Bronchial epithelial cell (primary cell): Measurements from ENCODE around the gene TJP2. TPM values are rescaled to one million over a fixed set of nuclear protein-coding genes. Genes with fewer than 3 reads are reported as not detected.

Source experiments
- DNase-seq: peaks from one replicate; pipeline ENCODE4 v3.0.0-alpha.2; 2010; ENCODE audit warnings: low read depth
- FAIRE-seq: peaks from 2 replicates; lab custom pipeline; 2011; peaks lifted over from hg19 to GRCh38; lab: Jason Lieb, UNC
- H3K27me3 ChIP-seq: 2 replicates; pipeline ENCODE4 v1.5.1; 2011; ENCODE audit warnings: low read length; ENCODE audit not compliant: control insufficient read depth, insufficient read depth
- H3K36me3 ChIP-seq: 2 replicates; pipeline ENCODE4 v1.5.1; 2011; ENCODE audit warnings: low read length; ENCODE audit not compliant: control insufficient read depth, insufficient read depth
- H3K4me3 ChIP-seq: 2 replicates; pipeline ENCODE4 v1.5.1; 2011; ENCODE audit warnings: mild to moderate bottlenecking, low read depth, low read length, control low read depth
- total RNA-seq: library from RNA; depleted of rRNA; stranded (reverse); fragments of >200 nt; gene quantifications from 2 replicates; pipeline ENCODE4 v1.2.1, GENCODE V29; 2014
- TF ChIP-seq, protein P1 (sequence below): IDR thresholded peaks from 2 replicates; pipeline ENCODE4 v1.5.1; 2011; ENCODE audit warnings: mild to moderate bottlenecking, moderate library complexity, low read length, control low read depth, inconsistent platforms; ENCODE audit not compliant: insufficient read depth, severe bottlenecking

Gene TJP2
- total RNA-seq, 1 donor from 2014 or later = 80.3 TPM

GRCh38 chr9:69213647-69214046 lies 39.6 kb downstream of the TJP2 start:
- H3K36me3 ChIP-seq = peaks cover 4% of the 10 kb centered on the region
- H3K4me3 ChIP-seq = no peak overlapping the region
- no peak for FAIRE-seq
- H3K27me3 ChIP-seq = no peaks in the 10 kb centered on the region
- DNase-seq = no peak
- TF ChIP-seq, protein P1, sequence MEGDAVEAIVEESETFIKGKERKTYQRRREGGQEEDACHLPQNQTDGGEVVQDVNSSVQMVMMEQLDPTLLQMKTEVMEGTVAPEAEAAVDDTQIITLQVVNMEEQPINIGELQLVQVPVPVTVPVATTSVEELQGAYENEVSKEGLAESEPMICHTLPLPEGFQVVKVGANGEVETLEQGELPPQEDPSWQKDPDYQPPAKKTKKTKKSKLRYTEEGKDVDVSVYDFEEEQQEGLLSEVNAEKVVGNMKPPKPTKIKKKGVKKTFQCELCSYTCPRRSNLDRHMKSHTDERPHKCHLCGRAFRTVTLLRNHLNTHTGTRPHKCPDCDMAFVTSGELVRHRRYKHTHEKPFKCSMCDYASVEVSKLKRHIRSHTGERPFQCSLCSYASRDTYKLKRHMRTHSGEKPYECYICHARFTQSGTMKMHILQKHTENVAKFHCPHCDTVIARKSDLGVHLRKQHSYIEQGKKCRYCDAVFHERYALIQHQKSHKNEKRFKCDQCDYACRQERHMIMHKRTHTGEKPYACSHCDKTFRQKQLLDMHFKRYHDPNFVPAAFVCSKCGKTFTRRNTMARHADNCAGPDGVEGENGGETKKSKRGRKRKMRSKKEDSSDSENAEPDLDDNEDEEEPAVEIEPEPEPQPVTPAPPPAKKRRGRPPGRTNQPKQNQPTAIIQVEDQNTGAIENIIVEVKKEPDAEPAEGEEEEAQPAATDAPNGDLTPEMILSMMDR = no peak

- DNase-seq (no peak), FAIRE-seq (no peak)
- Histone ChIP-seq H3K36me3 (peaks cover 4% of the 10 kb centered on the region), H3K4me3 (no peak overlapping the region), H3K27me3 (no peaks in the 10 kb centered on the region)
- TF ChIP-seq, protein P1 = no peak
These were observed 40.9 kb downstream of the TJP2 start for GRCh38 chr9:69214939-69215338.

- TF ChIP-seq, protein P1 = no peak
- H3K36me3 ChIP-seq = peaks cover 4% of the 10 kb centered on the region
- H3K27me3 ChIP-seq = no peaks in the 10 kb centered on the region
- H3K4me3 ChIP-seq = no peak overlapping the region
- DNase-seq (no peak), FAIRE-seq (no peak)
These were observed 41.9 kb downstream of the TJP2 start for GRCh38 chr9:69215774-69216485.

- no peak for DNase-seq
- no peaks in the 10 kb centered on the region for H3K27me3 ChIP-seq
- H3K4me3 ChIP-seq = no peak overlapping the region
- peaks cover 4% of the 10 kb centered on the region for H3K36me3 ChIP-seq
- no peak for FAIRE-seq
- TF ChIP-seq, protein P1 = no peak
These were observed 44.1 kb downstream of the TJP2 start for GRCh38 chr9:69218166-69218565.

GRCh38 chr9:69221036-69221435 lies 47.0 kb downstream of the TJP2 start:
- no peaks in the 10 kb centered on the region for H3K27me3 ChIP-seq
- DNase-seq = no peak
- no peak overlapping the region for H3K4me3 ChIP-seq
- FAIRE-seq = no peak
- TF ChIP-seq, protein P1 = no peak
- H3K36me3 ChIP-seq = peaks cover 8% of the 10 kb centered on the region

- Histone ChIP-seq H3K36me3 (peaks cover 10% of the 10 kb centered on the region), H3K27me3 (no peaks in the 10 kb centered on the region), H3K4me3 (no peak overlapping the region)
- DNase-seq (no peak), FAIRE-seq (no peak)
- TF ChIP-seq, protein P1 = no peak
These were observed 48.9 kb downstream of the TJP2 start for GRCh38 chr9:69222970-69223369.
